MG63 (cell line): ENCODE results near the gene IGSF21. TPM values are rescaled to one million over a fixed set of nuclear protein-coding genes. Genes with fewer than 3 reads are reported as not detected.

ENCODE experiments used
- DNase-seq: peaks from one replicate; pipeline ENCODE4 v3.0.0-alpha.2; 2020
- H3K27me3 ChIP-seq: fragments of 250-450 bp; sonication (Bioruptor Pico); 2 replicates; pipeline ENCODE4 v1.5.1; 2020; ENCODE audit warnings: mild to moderate bottlenecking, moderate library complexity
- H3K36me3 ChIP-seq: fragments of 250-450 bp; sonication (Bioruptor Pico); 2 replicates; pipeline ENCODE4 v1.5.1; 2020; ENCODE audit warnings: mild to moderate bottlenecking, moderate library complexity
- H3K4me3 ChIP-seq: fragments of 250-450 bp; sonication (Bioruptor Pico); 2 replicates; pipeline ENCODE4 v1.5.1; 2020; ENCODE audit warnings: mild to moderate bottlenecking, moderate library complexity
- H3K9me3 ChIP-seq: fragments of 250-450 bp; sonication (Bioruptor Pico); 2 replicates; pipeline ENCODE4 v1.5.1; 2020; ENCODE audit warnings: mild to moderate bottlenecking, moderate library complexity
- total RNA-seq: library from RNA; depleted of rRNA; stranded (reverse); fragments of >200 nt; shearing (Covaris generic); gene quantifications from 2 replicates; pipeline ENCODE4 v1.2.3, GENCODE V29; 2014; ENCODE audit warnings: low replicate concordance

Gene IGSF21
- total RNA-seq, 1 experiment from 2014 or later = not detected

DNA sequence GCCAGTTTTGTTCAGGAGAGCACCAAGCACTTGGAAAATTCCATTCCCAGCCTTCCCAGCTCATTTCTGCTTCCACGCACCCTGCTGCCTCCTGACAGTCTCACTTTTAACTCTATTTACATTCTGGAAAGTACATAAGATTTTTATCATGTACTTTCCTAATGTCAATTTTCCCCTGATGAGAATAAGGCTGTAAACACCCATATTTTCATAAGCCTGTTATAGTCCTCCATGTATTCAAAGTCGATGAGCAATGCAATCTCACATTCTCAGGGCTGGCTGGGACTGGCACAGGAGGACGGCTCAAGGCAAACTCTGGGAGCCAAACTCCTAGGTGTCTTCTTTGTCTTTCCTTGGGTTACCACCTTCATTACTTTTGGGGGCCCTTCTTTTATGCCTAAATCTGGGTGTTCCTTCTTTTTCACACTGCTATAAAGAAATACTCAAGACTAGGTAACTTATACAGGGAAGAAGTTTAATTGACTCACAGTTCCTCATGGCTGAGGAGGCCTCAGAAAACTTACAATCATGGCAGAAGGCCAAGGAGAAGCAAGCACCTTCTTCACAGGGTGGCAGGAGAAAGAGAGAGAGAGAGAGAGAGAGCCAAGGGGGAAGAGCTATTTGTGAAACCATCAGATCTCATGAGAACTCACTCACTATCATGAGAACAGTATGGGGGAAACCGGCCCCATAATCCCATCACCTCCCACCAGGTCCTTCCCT is 94.6 kb downstream of the IGSF21 start:
- DNase-seq = no peak
- Histone ChIP-seq H3K4me3 (no peak overlapping the region), H3K27me3 (no peaks in the 10 kb centered on the region), H3K9me3 (no peaks in the 10 kb centered on the region), H3K36me3 (no peaks in the 10 kb centered on the region)

DNA sequence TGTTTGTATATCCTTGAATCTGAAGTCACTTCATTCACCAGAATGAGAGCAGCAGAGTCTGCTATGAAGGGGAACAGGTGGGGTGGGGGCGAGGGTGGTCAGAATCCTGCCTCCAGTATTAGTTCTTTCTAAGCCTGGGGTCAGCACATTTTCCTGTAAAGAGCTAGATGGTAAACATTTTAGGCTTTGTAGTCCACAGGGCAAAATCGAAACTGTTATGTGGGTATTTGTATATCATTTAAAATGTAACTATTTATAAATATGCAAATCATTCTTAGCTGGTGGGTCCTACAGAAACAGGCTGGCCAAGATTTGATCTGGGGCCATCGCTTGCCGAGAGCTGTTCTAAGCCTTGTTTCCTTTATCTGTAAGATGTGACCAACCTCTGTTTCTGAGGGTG is 96.0 kb downstream of the IGSF21 start:
- H3K9me3 ChIP-seq = no peaks in the 10 kb centered on the region
- no peaks in the 10 kb centered on the region for H3K36me3 ChIP-seq
- no peaks in the 10 kb centered on the region for H3K27me3 ChIP-seq
- no peak overlapping the region for H3K4me3 ChIP-seq
- DNase-seq = no peak

GRCh38 chr1:18204575-18204974 is 97.0 kb downstream of the IGSF21 start:
- Histone ChIP-seq H3K36me3 (no peaks in the 10 kb centered on the region), H3K9me3 (no peaks in the 10 kb centered on the region), H3K27me3 (no peaks in the 10 kb centered on the region), H3K4me3 (no peak overlapping the region)
- DNase-seq = no peak

GRCh38 chr1:18205319-18205718 is 97.7 kb downstream of the IGSF21 start:
- Histone ChIP-seq H3K36me3 (no peaks in the 10 kb centered on the region), H3K9me3 (no peaks in the 10 kb centered on the region), H3K27me3 (no peaks in the 10 kb centered on the region), H3K4me3 (no peak overlapping the region)
- no peak for DNase-seq

- Histone ChIP-seq H3K36me3 (no peaks in the 10 kb centered on the region), H3K4me3 (no peak overlapping the region)
- peak; percentile 49 for DNase-seq
Observed at GRCh38 chr1:18211764-18212163, 104.2 kb downstream of the IGSF21 start.

GRCh38 chr1:18217398-18218043 is 109.9 kb downstream of the IGSF21 start:
- H3K36me3 ChIP-seq = no peaks in the 10 kb centered on the region
- peaks cover 8% of the 10 kb centered on the region for H3K27me3 ChIP-seq
- H3K4me3 ChIP-seq = no peak overlapping the region
- DNase-seq = peak; percentile 16
- H3K9me3 ChIP-seq = no peaks in the 10 kb centered on the region

More at GRCh38 chr1:18211764-18212163, 104.2 kb downstream of the IGSF21 start:
- Histone ChIP-seq H3K9me3 (no peaks in the 10 kb centered on the region), H3K27me3 (no peaks in the 10 kb centered on the region)

- no peak overlapping the region for H3K4me3 ChIP-seq
- H3K27me3 ChIP-seq = no peaks in the 10 kb centered on the region
- no peaks in the 10 kb centered on the region for H3K9me3 ChIP-seq
- no peak for DNase-seq
- H3K36me3 ChIP-seq = no peaks in the 10 kb centered on the region
Observed at GRCh38 chr1:18229625-18230024, 122.0 kb downstream of the IGSF21 start.

DNA sequence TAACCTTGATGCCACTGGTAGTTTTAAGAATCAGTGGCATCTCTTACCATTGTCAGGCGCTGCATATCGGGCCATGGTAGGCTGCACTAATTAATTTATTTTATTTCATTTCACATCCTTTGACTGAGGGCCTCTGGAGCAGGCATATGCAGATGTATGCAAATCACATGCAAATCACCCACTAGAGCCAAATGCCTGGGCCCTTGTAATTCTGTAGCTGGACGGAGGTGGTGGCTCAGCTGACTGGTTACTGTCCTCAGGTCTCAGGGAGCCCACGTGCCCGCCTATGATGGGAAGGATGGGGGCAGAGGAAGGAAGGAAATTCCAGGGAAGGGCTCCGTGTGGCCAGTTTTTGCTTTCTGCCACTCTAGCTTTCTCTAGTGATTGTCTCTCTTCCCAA is 122.7 kb downstream of the IGSF21 start:
- H3K36me3 ChIP-seq = no peaks in the 10 kb centered on the region
- no peaks in the 10 kb centered on the region for H3K27me3 ChIP-seq
- no peak overlapping the region for H3K4me3 ChIP-seq
- DNase-seq = no peak
- no peaks in the 10 kb centered on the region for H3K9me3 ChIP-seq

- Histone ChIP-seq H3K36me3 (no peaks in the 10 kb centered on the region), H3K27me3 (no peaks in the 10 kb centered on the region), H3K4me3 (no peak overlapping the region), H3K9me3 (no peaks in the 10 kb centered on the region)
- no peak for DNase-seq
Observed at GRCh38 chr1:18230840-18231239, 123.2 kb downstream of the IGSF21 start.

DNA sequence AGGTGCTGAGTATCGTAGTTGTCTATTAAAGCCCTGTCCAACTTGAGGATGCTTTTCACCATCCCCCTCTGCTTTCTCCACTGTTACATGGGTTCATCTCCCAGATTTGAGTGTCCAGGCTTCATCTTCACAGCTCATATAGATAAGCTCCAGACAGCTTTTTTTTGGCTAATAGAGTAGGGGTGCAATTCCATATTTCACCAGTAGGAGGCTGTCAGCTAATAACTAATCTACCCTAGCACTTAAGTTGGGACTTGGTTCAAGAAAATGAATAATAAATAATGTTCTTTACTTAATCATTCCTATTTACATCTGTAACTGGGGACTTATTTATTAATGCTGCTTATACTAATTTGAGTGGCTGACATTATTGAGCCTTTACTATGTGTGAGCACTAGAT is 124.5 kb downstream of the IGSF21 start:
- H3K4me3 ChIP-seq = no peak overlapping the region
- H3K27me3 ChIP-seq = no peaks in the 10 kb centered on the region
- H3K36me3 ChIP-seq = no peaks in the 10 kb centered on the region
- no peaks in the 10 kb centered on the region for H3K9me3 ChIP-seq
- DNase-seq = no peak

GRCh38 chr1:18233176-18233864 is 125.7 kb downstream of the IGSF21 start:
- DNase-seq = no peak

DNA sequence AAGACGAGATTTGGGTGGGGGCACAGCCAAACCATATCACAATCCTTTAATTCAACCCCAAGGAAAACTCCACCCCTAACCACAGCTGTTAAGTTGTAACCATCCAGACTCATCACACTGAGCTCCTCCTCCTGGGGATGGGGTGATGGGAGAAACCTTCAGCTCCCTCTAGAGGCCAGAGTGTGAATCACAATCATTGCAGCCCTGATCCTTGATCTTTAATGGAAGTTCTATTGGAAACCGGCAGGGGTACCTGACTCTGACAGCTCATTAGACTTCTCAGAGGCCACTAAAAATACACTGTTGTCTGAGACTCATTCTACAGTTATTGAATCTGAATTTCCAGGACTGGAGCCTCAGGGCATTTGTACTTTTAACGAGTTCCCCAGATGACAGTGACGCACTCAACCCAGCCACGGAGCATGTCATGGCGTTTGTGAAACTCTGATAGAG is 127.2 kb downstream of the IGSF21 start:
- Histone ChIP-seq H3K27me3 (no peaks in the 10 kb centered on the region), H3K9me3 (no peaks in the 10 kb centered on the region), H3K4me3 (no peak overlapping the region), H3K36me3 (no peaks in the 10 kb centered on the region)
- DNase-seq = peak; percentile 34

More at GRCh38 chr1:18233176-18233864, 125.7 kb downstream of the IGSF21 start:
- no peak overlapping the region for H3K4me3 ChIP-seq
- no peaks in the 10 kb centered on the region for H3K27me3 ChIP-seq
- no peaks in the 10 kb centered on the region for H3K9me3 ChIP-seq
- no peaks in the 10 kb centered on the region for H3K36me3 ChIP-seq

DNA sequence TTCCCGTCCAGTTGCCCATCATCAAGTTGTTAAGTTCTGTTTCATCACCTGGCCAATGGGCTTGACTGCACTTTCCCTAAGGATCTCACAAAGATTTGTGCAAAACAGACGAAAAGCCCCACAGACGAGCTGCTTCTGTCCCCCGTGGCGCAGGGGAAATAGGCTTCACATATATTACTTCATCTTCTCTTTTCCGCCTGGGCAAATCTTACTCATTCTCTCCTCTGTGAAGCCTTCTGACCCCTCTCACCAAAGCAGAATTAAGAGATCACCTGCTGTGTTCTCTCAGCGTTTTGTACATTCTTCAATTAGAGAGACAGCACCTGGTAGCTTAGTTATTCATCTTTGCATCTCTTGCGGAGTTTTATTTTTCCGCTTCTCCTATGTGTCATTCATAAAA is 129.8 kb downstream of the IGSF21 start:
- H3K4me3 ChIP-seq = no peak overlapping the region
- H3K36me3 ChIP-seq = no peaks in the 10 kb centered on the region
- DNase-seq = no peak
- H3K9me3 ChIP-seq = no peaks in the 10 kb centered on the region
- no peaks in the 10 kb centered on the region for H3K27me3 ChIP-seq

- H3K27me3 ChIP-seq = no peaks in the 10 kb centered on the region
- H3K9me3 ChIP-seq = no peaks in the 10 kb centered on the region
- H3K4me3 ChIP-seq = no peak overlapping the region
- no peaks in the 10 kb centered on the region for H3K36me3 ChIP-seq
- DNase-seq = no peak
Observed at GRCh38 chr1:18238190-18238589, 130.6 kb downstream of the IGSF21 start.

DNA sequence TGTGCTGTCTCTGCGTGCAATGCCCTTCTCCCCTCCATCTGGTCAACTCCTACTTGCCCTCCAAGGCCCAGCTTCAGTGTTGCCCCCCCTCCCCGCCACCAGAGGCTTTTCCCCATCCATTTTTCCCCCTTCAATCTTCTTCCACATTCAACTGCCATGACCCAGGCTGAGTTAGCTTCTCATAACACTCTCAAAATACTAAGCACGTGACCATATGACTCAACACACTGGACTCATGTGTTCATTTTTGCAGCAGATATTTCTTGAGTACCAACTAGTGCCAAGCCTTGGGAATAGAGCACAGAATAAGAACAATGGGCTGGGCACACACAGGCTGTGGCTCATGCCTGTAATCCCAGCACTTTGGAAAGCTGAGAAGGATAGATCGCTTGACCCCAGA is 132.1 kb downstream of the IGSF21 start:
- peak; percentile 7 for DNase-seq
- Histone ChIP-seq H3K36me3 (no peaks in the 10 kb centered on the region), H3K27me3 (no peaks in the 10 kb centered on the region; the same call in 1 of the 2 replicates)

GRCh38 chr1:18240906-18241305 is 133.3 kb downstream of the IGSF21 start:
- no peaks in the 10 kb centered on the region for H3K36me3 ChIP-seq
- no peak overlapping the region for H3K4me3 ChIP-seq

More for the DNA sequence above, 132.1 kb downstream of the IGSF21 start:
- no peaks in the 10 kb centered on the region for H3K9me3 ChIP-seq
- no peak overlapping the region for H3K4me3 ChIP-seq

GRCh38 chr1:18241891-18242290 is 134.3 kb downstream of the IGSF21 start:
- Histone ChIP-seq H3K9me3 (no peaks in the 10 kb centered on the region), H3K27me3 (no peaks in the 10 kb centered on the region; the same call in 1 of the 2 replicates), H3K36me3 (no peaks in the 10 kb centered on the region), H3K4me3 (no peak overlapping the region)
- no peak for DNase-seq

More at GRCh38 chr1:18240906-18241305, 133.3 kb downstream of the IGSF21 start:
- Histone ChIP-seq H3K27me3 (no peaks in the 10 kb centered on the region; the same call in 1 of the 2 replicates), H3K9me3 (no peaks in the 10 kb centered on the region)
- no peak for DNase-seq
